Aorta (tissue), 5 donors: ENCODE data around the gene GDPD3. TPM values are rescaled to one million over a fixed set of nuclear protein-coding genes. Genes with fewer than 3 reads are reported as not detected.

Experiments used
- ATAC-seq: fragments of 200-7000 bp; cut with Tn5 transposase; one replicate; pipeline ENCODE4 v1.9.1; 2022; ENCODE audit warnings: moderate library complexity; ENCODE audit not compliant: low FRiP score
- DNase-seq, 2 donors: peaks; one replicate each; pipeline ENCODE4 v3.0.0-alpha.2; 2020
- H3K27ac ChIP-seq, 2 donors: one replicate each; pipeline ENCODE4 v1.5.1; 2013; ENCODE audit warnings: low read length in 2 of 2, mild to moderate bottlenecking in 2 of 2, moderate library complexity in 2 of 2, control low read depth in 1 of 2, inconsistent platforms in 1 of 2, low read depth in 1 of 2
- H3K27me3 ChIP-seq, 2 donors: one replicate each; pipeline ENCODE4 v1.6.1; 2013; ENCODE audit warnings: control low read depth in 1 of 2, low read length in 1 of 2, mild to moderate bottlenecking in 1 of 2, moderate library complexity in 1 of 2; ENCODE audit not compliant: insufficient read depth in 2 of 2, control insufficient read depth in 1 of 2
- H3K36me3 ChIP-seq, 2 donors: one replicate each; pipeline ENCODE4 v1.6.1; 2013; ENCODE audit warnings: control low read depth in 1 of 2, low read length in 1 of 2, mild to moderate bottlenecking in 1 of 2; ENCODE audit not compliant: insufficient read depth in 2 of 2, control insufficient read depth in 1 of 2
- H3K4me1 ChIP-seq, 2 donors: one replicate each; pipeline ENCODE4 v1.6.1; 2013; ENCODE audit warnings: low read length in 2 of 2, control low read depth in 1 of 2, mild to moderate bottlenecking in 1 of 2, moderate library complexity in 1 of 2; ENCODE audit not compliant: insufficient read depth in 2 of 2, control insufficient read depth in 1 of 2
- H3K4me3 ChIP-seq, 2 donors: one replicate each; pipeline ENCODE4 v1.5.1; 2013; ENCODE audit warnings: low read length in 2 of 2, control low read depth in 1 of 2, mild to moderate bottlenecking in 1 of 2
- H3K9me3 ChIP-seq: one replicate; pipeline ENCODE4 v1.6.1; 2013; ENCODE audit warnings: mild to moderate bottlenecking, low read length; ENCODE audit not compliant: control insufficient read depth
- WGBS, 2 donors: extraction: QIAGEN DNeasy Blood & Tissue Kit; methylation state at CpG; one replicate each; pipeline ENCODE4 v1.1.7; 2013; 5-methylcytosine and 5-hydroxymethylcytosine counted together
- intact Hi-C, 2 donors: fragments of 100-400 bp; cut with DNase I; formaldehyde crosslinking; loops; one replicate each; pipeline versions ENCODE4 v1.14.2 to v1.15.0; 2022
- polyA plus RNA-seq, 2 donors: library from polyadenylated mRNA; stranded (reverse); fragments of 200-250 nt; gene quantifications; one replicate each; pipeline ENCODE4 v1.2.3, GENCODE V29; 2013
- total RNA-seq, 2 donors: library from RNA; stranded (reverse); fragmentation: NEBNext Ultra II Directional; extraction: Animal tissue kit (Norgen Biotek cat#: 25700); gene quantifications; one replicate each; pipeline ENCODE4 v1.2.1, GENCODE V29; 2021
- donor health status: healthy with polysubstance abuse.
- donor health status: Bipolar disorder and iron deficiency.
- donor health status: DM: no; HTN: no; CAD: no.
- donor health status: DM: no; HTN: no; CAD: no.
- donor health status: DM: yes; HTN: yes; CAD: no.

The GDPD3 gene
- total and polyA plus RNA-seq, 4 donors = 2.1 to 22.8 (median 12.1) TPM

GRCh38 chr16:30144917-30145316 is 31.6 kb upstream of the GDPD3 start:
- Histone ChIP-seq H3K36me3 (no peaks in the 10 kb centered on the region), H3K4me1 (no peaks in the 10 kb centered on the region), H3K9me3 (peaks cover 2% of the 10 kb centered on the region), H3K4me3 (no peak overlapping the region), H3K27me3 (no peaks in the 10 kb centered on the region), H3K27ac (no peak overlapping the region)
- DNase-seq (no peak), ATAC-seq (no peak)
- intact Hi-C loops = no loop called here
- WGBS, 2 donors = 44 to 48% methylated on average over 1 of the region's 1 CpG

GRCh38 chr16:30144017-30144416 is 30.7 kb upstream of the GDPD3 start:
- H3K36me3 ChIP-seq = no peaks in the 10 kb centered on the region
- intact Hi-C loops = no loop called here
- no peak overlapping the region for H3K4me3 ChIP-seq
- peaks cover 2% of the 10 kb centered on the region for H3K9me3 ChIP-seq
- no peak overlapping the region for H3K27ac ChIP-seq
- no peaks in the 10 kb centered on the region for H3K27me3 ChIP-seq
- DNase-seq = no peak
- no peaks in the 10 kb centered on the region for H3K4me1 ChIP-seq
- no peak for ATAC-seq

- Histone ChIP-seq H3K4me1 (no peaks in the 10 kb centered on the region), H3K4me3 (no peak overlapping the region), H3K27me3 (no peaks in the 10 kb centered on the region), H3K36me3 (no peaks in the 10 kb centered on the region), H3K27ac (no peak overlapping the region), H3K9me3 (no peaks in the 10 kb centered on the region)
- WGBS, 2 donors = 60 to 66% methylated on average over 2 of the region's 2 CpGs
- ATAC-seq (no peak), DNase-seq (no peak)
- intact Hi-C loops = no loop called here
These were observed 30.0 kb upstream of the GDPD3 start for GRCh38 chr16:30143347-30143702.

- Histone ChIP-seq H3K9me3 (no peaks in the 10 kb centered on the region), H3K36me3 (no peaks in the 10 kb centered on the region), H3K27me3 (no peaks in the 10 kb centered on the region), H3K27ac (no peak overlapping the region), H3K4me1 (no peaks in the 10 kb centered on the region), H3K4me3 (no peak overlapping the region)
- ATAC-seq (no peak), DNase-seq (no peak)
- 80 to 83% methylated on average over 13 of the region's 13 CpGs for WGBS, 2 donors
- intact Hi-C loops = no loop called here
These were observed 29.5 kb upstream of the GDPD3 start for GRCh38 chr16:30142672-30143346.

GRCh38 chr16:30141750-30142149 is 28.4 kb upstream of the GDPD3 start:
- intact Hi-C loops = no loop called here
- no peak for ATAC-seq
- DNase-seq = no peak
- Histone ChIP-seq H3K4me3 (no peak overlapping the region), H3K36me3 (no peaks in the 10 kb centered on the region), H3K27ac (no peak overlapping the region), H3K9me3 (no peaks in the 10 kb centered on the region), H3K4me1 (no peaks in the 10 kb centered on the region), H3K27me3 (no peaks in the 10 kb centered on the region)
- WGBS, 2 donors = 94 to 97% methylated on average over 2 of the region's 2 CpGs

- no peak overlapping the region for H3K4me3 ChIP-seq
- H3K9me3 ChIP-seq = no peaks in the 10 kb centered on the region
- H3K27me3 ChIP-seq = no peaks in the 10 kb centered on the region
- intact Hi-C loops = no loop called here
- DNase-seq (no peak), ATAC-seq (no peak)
- no peaks in the 10 kb centered on the region for H3K4me1 ChIP-seq
- H3K27ac ChIP-seq = no peak overlapping the region
- 68 to 69% methylated on average over 13 of the region's 13 CpGs for WGBS, 2 donors
- no peaks in the 10 kb centered on the region for H3K36me3 ChIP-seq
These were observed 26.5 kb upstream of the GDPD3 start for GRCh38 chr16:30139583-30140481.

- 63 to 70% methylated on average over 8 of the region's 8 CpGs for WGBS, 2 donors
- DNase-seq = no peak
- no peak for ATAC-seq
- Histone ChIP-seq H3K27ac (no peak overlapping the region), H3K4me3 (no peak overlapping the region), H3K36me3 (no peaks in the 10 kb centered on the region), H3K27me3 (no peaks in the 10 kb centered on the region), H3K4me1 (no peaks in the 10 kb centered on the region), H3K9me3 (no peaks in the 10 kb centered on the region)
- intact Hi-C loops = no loop called here
These were observed 24.6 kb upstream of the GDPD3 start for GRCh38 chr16:30137897-30138296.

GRCh38 chr16:30136971-30137605 is 23.8 kb upstream of the GDPD3 start:
- ATAC-seq = no peak
- Histone ChIP-seq H3K4me3 (no peak overlapping the region), H3K4me1 (no peaks in the 10 kb centered on the region), H3K27me3 (no peaks in the 10 kb centered on the region), H3K27ac (no peak overlapping the region), H3K36me3 (no peaks in the 10 kb centered on the region), H3K9me3 (no peaks in the 10 kb centered on the region)
- DNase-seq = no peak
- WGBS, 2 donors = 84 to 86% methylated on average over 11 of the region's 11 CpGs
- intact Hi-C loops = no loop called here
